Measurements from ENCODE around the gene BACH2.
A peak's percentile ranks its signal among the peaks of the same experiment; 100 is the strongest.
"Not testable (repeated sequence)": the region's sequence is repeated elsewhere in the genome, so short reads cannot be mapped to it uniquely, and the experiment has no call there.

The BACH2 gene

GRCh38 chr6:90184334-90185298 lies 112.0 kb downstream of the BACH2 start:
- no peak for DNase-seq (ENCODE audit: low read depth in 2 of 2)

GRCh38 chr6:90183587-90184333 lies 112.9 kb downstream of the BACH2 start:
- DNase-seq (ENCODE audit: low read depth in 2 of 2): no peak

GRCh38 chr6:90180526-90180925 lies 116.1 kb downstream of the BACH2 start:
- no peak for DNase-seq (ENCODE audit: low read depth in 2 of 2)

GRCh38 chr6:90179190-90180169 lies 117.2 kb downstream of the BACH2 start:
- DNase-seq (ENCODE audit: low read depth in 2 of 2): no peak

- no peak for DNase-seq (ENCODE audit: low read depth in 2 of 2)
These were observed 118.2 kb downstream of the BACH2 start for GRCh38 chr6:90178384-90178855.

GRCh38 chr6:90177544-90178383 lies 118.9 kb downstream of the BACH2 start:
- DNase-seq (ENCODE audit: low read depth in 2 of 2): no peak

- DNase-seq (ENCODE audit: low read depth in 2 of 2): peak; percentile 38 to 43
These were observed 120.8 kb downstream of the BACH2 start for GRCh38 chr6:90175627-90176538.

GRCh38 chr6:90173262-90173925 lies 123.2 kb downstream of the BACH2 start:
- no peak for DNase-seq (ENCODE audit: low read depth in 2 of 2)

GRCh38 chr6:90170601-90171000 lies 126.0 kb downstream of the BACH2 start:
- no peak for DNase-seq (ENCODE audit: low read depth in 2 of 2)

GRCh38 chr6:90169374-90169773 lies 127.3 kb downstream of the BACH2 start:
- no peak for DNase-seq (ENCODE audit: low read depth in 2 of 2)

- no peak for DNase-seq (ENCODE audit: low read depth in 2 of 2)
These were observed 127.9 kb downstream of the BACH2 start for GRCh38 chr6:90168693-90169131.

- DNase-seq (ENCODE audit: low read depth in 2 of 2): no peak
These were observed 128.9 kb downstream of the BACH2 start for GRCh38 chr6:90167514-90168379.

- not testable (repeated sequence) for DNase-seq (ENCODE audit: low read depth in 2 of 2)
These were observed 130.3 kb downstream of the BACH2 start for GRCh38 chr6:90166155-90166924.

- DNase-seq (ENCODE audit: low read depth in 2 of 2): no peak
These were observed 133.8 kb downstream of the BACH2 start for GRCh38 chr6:90162648-90163387.

- DNase-seq (ENCODE audit: low read depth in 2 of 2): no peak
These were observed 136.6 kb downstream of the BACH2 start for GRCh38 chr6:90160013-90160412.

GRCh38 chr6:90159452-90159851 lies 137.2 kb downstream of the BACH2 start:
- no peak for DNase-seq (ENCODE audit: low read depth in 2 of 2)
